GM18526 (cell line): ENCODE results near the gene TMEM143.

Experiments used
- POLR2A ChIP-seq: IDR thresholded peaks from 3 replicates; pipeline ENCODE4 v1.6.1; 2011; ENCODE audit not compliant: insufficient read length; ENCODE audit errors: extremely low read depth

The TMEM143 gene

DNA sequence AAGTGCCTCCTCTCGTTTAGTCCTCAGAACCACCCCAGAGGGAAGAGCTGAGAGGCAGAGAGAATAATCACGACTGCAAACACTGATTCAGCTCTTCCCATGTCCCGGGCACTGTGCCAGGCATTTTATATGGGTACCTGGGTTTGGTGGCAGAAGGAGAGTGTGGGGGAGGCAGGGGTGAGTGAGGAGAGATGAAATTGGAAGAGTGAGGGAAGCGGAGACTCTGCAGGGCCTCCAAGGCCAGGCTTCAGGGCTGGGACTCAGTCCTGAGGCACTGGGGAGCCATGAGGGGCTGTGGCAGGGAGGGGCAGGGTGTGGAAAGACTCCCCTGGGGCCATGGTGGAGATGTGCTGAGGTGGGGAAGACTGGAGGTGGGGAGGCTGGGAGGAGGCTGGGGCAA is 9.2 kb upstream of the TMEM143 start:
- TF ChIP-seq POLR2A: no peak

DNA sequence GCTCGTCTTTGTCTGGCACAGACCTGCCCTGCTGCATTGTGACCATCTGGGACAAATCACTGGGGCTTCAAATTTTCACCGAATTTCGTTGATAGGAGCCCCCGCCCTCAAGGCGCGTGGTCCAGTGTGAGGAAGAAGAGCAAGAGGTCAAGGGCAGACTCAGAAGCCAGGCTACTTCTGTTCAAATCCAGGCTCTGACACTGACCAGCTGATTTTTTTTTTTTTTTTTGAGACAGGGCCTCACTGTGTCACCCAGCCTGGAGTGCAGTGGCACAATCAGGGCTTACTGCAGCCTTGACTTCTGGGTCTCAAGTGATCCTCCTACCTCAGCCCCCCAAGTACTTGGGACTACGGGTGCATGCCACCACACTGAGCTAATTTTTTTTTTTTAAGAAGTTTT is 7.6 kb upstream of the TMEM143 start:
- TF ChIP-seq POLR2A: no peak

DNA sequence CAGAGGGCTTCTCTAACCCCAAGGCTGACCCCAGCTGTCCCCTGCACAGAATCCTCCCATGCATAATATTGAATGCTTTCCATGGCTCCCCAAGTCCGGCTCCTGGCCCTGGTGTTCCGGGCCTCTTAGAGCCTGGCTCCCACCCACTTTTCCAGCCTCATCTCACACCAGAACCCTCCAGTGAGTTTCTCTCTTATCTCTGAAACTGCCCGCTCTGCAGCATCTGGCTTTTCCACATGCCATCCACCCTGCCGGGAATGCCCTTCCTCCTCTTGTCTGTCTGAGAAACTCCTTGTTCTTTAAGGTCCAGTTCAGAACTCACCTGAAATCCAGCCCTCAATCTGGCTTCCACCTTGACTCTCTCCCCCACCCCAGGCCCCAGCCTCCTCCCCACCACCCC is 7.2 kb upstream of the TMEM143 start:
- TF ChIP-seq POLR2A: no peak

DNA sequence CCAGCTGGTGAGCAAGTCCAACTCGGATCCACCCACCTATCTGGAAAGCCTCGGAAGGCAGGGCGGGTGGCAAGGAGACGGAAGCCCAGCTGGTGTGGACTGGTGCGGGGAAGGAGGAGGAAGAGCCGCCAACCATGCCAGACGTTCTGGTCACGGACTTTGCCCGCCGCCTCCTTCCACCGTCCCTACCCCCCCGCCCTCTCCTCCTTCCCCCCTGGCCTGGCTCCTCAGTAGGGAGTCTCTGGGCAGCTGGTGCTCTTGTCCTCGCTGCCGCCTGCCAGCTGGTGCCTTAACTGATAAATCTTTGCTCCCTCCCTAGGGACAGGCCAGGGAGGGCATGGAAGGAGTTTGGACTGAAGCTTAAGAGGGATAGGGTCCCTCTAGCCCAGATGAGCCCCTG is 5.2 kb upstream of the TMEM143 start:
- TF ChIP-seq POLR2A: no peak

DNA sequence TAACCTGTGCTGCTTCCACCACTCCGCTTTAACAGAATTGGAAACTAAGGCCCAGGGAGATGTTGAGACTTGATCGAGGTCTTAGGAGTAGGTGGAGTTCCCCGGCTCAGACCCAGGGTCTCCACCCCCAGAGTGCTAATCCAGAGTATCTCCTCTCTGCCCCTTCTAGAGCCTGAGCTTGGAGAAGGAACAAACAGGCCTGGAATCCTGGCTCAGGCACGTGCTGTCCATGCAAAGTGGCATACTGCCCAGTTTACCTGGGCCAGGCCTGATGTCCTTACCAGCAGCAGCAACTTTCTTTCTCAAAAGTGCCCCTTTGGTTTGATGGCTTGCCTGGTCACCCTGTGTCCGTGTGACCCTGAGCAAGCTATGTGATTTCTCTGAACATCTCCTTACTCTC is 4.1 kb upstream of the TMEM143 start:
- no peak for TF ChIP-seq POLR2A

DNA sequence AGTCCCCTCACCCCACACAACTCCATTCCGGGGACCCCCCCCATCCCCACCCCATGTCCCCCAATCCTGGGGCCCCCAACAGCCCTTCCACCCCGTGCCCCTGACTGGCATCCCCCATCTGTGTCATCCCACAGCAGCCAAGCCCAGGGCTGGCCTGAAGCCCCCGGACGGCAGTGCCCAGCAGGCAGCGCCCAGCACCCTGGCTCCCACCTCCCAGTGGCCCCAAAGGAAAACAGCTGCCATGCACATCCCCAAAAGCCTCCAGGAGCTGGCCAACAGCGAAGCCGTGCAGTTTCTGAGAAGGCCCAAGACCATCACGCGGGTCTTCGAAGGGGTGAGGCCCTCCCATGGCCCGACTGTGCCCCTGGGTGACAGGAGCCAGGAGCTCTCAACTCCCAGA is 1.9 kb upstream of the TMEM143 start:
- TF ChIP-seq POLR2A: no peak

DNA sequence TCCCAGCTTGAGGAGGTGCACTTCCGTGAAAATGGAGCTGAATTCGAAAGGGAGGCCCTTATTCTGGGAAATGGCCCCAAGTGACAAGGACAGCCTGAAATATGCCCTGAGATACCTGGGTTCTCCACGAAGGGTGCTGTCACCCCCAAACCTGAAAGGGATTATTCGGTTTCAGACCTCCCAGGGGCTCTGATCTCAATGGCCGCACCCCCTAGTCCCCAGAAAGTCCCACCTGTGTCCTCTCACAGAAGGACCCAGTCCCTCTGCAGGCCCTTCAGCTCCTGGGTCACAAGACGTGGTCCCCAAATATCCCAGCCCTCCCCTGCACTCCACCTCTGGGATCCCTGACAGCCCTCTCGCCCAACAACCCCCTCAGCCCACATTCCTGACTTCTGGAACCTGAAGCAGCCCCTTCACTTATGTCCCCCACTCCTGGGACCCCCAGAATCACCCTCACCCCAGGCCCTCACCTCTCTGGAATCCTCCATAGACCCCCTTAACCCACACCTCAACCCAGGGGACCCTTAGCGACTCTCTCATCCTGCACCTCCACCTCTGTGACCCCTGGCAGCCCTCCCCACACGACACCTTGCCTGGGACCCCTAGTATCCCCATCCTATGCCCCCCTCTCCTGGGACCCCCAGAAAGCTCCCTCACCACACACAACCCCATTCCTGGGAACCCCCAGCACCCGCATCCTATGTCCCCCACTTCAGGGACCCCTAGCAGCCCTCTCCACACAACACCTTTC is 1.0 kb upstream of the TMEM143 start:
- no peak for TF ChIP-seq POLR2A

DNA sequence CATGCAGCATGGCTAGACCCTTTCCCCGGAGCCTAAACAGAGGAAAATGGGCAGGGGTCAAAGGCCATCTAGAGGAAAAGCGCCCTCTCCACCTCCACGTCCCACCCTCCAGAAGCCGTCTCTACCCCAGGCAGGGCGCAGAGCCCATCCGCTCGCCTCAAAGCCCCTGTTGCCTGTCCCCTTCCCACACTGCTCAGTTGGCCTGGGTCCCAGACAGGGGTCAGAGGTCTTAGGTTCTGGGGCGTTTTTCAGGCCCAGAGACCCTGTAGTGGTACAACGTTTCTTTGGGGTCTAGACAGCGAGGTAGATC is 285 bp downstream of the TMEM143 start:
- TF ChIP-seq POLR2A: no peak

DNA sequence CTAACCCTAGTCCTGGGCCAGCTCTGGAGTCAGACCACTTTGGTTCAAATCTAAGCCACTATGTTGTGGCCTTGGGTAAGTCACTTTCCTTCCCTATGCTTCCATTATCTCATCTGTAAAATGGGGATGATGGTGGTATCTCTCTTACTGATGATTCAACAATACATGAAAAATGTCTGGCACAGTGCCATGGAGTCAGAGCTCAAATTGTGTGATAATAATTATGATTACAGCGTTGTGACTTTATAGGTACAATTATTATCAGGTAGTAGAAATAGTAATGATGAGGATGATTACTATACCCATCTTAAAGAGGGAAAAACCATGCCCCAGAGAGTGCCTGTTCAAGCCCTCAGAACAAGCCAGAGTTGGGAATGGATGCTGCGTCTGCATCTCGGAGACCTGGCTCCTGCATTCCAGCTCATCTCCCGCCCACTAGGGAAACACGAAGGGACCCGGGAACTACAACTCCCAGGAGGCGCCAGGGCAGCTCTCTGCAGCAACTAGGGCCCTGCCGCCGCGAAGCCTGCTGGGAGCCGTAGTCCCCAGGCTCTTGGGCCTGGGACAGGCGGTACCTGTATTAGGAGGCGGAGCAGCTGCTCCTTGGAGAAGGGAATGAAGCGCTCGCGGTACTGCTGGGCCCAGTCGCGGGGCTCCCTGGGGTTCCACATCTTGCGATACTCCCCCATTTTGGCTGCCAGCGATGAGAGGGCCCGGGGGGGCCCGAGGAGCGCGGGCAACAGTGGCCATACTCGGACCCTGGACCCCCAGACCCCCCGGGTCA is 832 bp downstream of the TMEM143 start:
- TF ChIP-seq POLR2A: peak; percentile 45

DNA sequence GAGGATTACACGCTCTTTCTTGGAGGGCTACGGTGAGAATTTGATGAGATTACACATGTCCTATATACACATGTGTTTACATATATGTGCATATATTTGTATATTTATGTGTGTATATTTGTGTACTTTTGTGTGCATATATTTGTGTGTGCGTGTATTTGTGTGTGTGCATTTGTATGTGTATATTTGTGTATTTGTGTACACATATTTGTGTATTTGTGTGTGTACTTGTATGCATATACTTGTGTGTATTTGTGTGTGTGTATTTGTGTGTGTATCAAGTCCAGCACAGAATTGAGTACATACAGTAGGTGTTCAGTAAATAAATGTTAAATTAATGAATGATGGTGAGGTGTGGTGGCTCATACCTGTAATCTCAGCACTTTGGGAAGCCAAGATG is 1.8 kb downstream of the TMEM143 start:
- TF ChIP-seq POLR2A: no peak

DNA sequence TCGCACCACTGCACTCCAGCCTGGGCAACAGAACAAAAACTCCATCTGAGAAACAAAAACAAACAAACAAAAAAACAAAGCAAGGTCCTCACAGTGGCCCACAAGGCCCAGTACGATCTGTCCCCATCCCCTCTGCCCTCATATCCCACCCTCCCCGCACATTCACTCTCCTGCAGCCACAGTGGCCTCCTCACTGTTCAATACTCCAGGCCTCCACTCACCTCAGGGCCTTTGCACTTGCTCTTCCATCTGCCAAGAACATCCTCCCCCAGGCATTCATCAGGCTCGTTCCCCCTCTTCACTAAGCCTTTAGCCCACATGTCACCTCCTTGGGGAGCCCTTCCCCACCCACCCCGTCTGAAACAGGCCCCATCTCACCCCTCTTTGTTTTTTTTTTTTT is 4.6 kb downstream of the TMEM143 start:
- TF ChIP-seq POLR2A: no peak

DNA sequence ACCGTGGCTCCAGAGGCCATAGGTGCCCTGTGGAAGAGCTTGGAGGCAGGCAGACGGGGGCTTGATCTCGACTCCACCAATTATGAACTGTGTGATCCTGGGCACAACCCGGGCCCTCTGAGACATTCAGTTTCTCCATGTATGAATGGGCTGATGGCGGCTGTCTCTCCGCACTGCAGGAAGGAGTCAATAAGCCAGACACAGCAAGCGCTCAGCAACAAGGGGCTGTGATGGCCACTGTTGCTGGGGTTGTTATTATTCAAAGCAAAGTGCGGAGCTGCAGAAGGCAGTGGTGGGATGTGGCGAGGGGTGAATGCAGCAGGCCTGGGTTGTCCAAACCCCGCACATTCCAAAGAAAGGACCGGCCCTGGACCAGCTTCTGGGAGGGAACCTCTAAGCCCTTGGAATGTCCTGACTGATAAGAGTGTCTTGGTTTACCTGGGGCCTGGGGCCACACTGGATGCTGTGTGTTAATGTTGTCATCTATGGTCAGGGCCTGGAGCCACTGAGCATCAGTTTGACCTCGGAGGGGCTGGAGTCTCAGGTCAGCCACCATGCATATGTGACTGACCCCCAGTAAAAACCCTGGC is 8.3 kb downstream of the TMEM143 start:
- no peak for TF ChIP-seq POLR2A

DNA sequence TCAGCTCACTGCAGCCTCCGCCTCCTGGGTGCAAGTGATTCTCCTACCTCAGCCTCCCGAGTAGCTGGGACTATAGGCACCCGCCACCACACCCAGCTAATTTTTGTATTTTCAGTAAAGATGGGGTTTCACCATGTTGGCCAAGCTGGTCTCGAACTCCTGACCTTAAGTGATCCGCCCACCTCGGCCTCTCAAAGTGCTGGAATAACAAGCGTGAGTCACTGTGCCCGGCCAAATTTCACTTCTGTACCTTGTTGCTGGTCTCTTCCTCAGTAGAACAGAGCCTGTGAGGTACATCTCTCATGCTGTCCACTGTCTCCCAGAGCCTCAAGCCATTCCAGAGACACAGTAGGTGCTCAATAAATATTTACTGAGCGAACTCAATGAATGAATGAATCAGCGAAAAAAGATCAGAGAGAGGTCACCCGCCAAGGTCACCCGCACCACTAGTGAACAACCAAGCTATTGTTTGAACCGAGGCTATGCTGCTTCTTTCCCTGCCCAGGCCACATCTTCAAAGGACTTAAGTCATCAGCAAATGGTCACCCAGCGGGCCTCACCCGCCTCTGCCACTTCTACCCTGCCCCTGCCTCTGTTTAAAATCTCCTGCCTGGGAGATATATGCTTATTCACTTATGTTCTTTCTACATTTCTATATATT is 9.3 kb downstream of the TMEM143 start:
- TF ChIP-seq POLR2A: no peak

DNA sequence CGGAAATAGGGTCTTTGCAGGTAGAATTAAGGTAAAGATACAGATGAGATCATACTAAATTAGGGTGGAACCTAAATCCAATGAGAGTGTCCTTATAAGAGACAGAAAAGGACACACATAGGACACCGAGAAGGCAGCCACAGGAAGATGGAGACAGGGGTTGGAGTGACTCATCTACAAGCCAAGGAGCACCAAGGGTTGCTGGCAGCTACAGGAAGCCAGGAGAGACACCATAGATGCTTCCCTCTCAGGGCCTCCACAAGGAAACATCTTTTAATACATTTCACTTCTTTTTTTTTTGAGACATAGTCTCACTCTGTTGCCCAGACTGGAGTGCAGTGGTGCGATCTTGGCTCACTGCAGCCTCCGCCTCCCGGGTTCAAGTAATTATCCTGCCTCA is 10.1 kb downstream of the TMEM143 start:
- TF ChIP-seq POLR2A: no peak

DNA sequence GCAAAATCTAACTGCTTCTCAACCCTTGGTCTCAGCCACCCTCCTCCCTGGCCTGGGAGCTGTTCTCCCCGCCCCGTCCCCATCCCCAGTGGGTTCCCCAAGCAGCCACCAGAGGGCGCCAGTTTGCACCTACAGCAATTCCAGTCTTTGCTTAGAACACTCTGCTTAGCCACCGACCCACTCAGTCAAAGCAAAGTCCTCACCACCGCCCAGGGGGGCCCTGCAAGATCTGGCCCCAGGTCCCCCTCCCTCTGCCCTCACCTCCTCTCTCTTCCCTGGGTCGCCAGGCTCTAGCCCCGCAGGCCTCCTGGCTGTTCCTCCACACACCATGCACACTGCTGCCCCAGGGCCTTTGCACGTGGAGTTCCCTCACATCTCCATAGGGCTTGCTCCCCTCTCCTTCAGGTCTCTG is 12.4 kb downstream of the TMEM143 start:
- TF ChIP-seq POLR2A: no peak

DNA sequence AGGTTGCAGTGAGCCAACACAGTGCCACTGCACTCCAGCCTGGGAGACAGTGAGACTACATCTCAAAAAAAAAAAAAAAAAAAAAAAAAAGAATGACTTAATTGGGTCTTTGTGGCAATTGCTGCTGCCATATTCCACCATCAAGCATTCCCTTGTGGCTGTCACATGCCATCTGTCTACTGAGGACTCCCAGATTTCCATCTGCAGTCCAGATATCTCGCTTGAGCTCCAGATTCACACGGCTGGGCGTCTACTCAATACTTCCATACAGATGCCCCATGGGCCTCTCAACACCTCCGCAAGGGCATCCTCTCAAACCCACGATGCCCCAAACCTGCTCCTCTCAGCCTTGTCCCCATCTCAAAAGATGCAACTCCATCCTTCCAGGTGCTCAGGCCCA is 12.9 kb downstream of the TMEM143 start:
- TF ChIP-seq POLR2A: no peak
